Panc1 (cell line): ENCODE results near the gene THRB. TPM values are rescaled to one million over a fixed set of nuclear protein-coding genes. Genes with fewer than 3 reads are reported as not detected.

Source experiments
- ATAC-seq: fragments of 200-7000 bp; cut with Tn5 transposase; 2 replicates; pipeline ENCODE4 v1.9.1; 2020; ENCODE audit warnings: mild to moderate bottlenecking, moderate library complexity
- BruUV-seq: library from RNA; stranded (reverse); fragments of 400-500 nt; replicated peaks from 2 replicates; lab custom pipeline; 2021; lab: Mats Ljungman, UMichigan
- CTCF ChIA-PET: fragments of 300-600 bp; sonication (Branson Sonifier 250); formaldehyde crosslinking; loops from one replicate; lab custom pipeline; 2022; ENCODE audit warnings: antibody characterized with exemption; lab: Charles Lee
- POLR2A ChIA-PET: fragments of 300-600 bp; sonication (Branson Sonifier 250); formaldehyde crosslinking; loops from one replicate; lab custom pipeline; 2022; ENCODE audit warnings: antibody characterized with exemption; lab: Charles Lee
- DNase-seq: peaks from one replicate; pipeline ENCODE4 v3.0.0-alpha.2; 2010; ENCODE audit warnings: low read depth, low spot score
- H3K27ac ChIP-seq: 2 replicates; pipeline ENCODE4 v1.5.1; 2011; ENCODE audit warnings: mild to moderate bottlenecking, low read length, inconsistent platforms
- H3K27me3 ChIP-seq: fragments of 200-500 bp; sonication (Bioruptor generic); 2 replicates; pipeline ENCODE4 v1.6.0; 2014; ENCODE audit warnings: low read length, inconsistent platforms; ENCODE audit not compliant: control insufficient read depth, insufficient read depth
- H3K36me3 ChIP-seq: fragments of 200-500 bp; sonication (Bioruptor generic); 2 replicates; pipeline ENCODE4 v1.5.1; 2014; ENCODE audit warnings: inconsistent platforms, mild to moderate bottlenecking, low read length, moderate library complexity; ENCODE audit not compliant: control insufficient read depth, insufficient read depth
- H3K4me1 ChIP-seq: 2 replicates; pipeline ENCODE4 v1.5.1; 2011; ENCODE audit warnings: inconsistent platforms, mild to moderate bottlenecking, low read length, moderate library complexity; ENCODE audit not compliant: control insufficient read depth, insufficient read depth
- H3K4me3 ChIP-seq, 2 experiments: 2 replicates each; pipeline ENCODE4 v1.5.1; 2011 to 2012; ENCODE audit warnings: low read depth in 2 of 2, low read length in 2 of 2, mild to moderate bottlenecking in 2 of 2, inconsistent platforms in 1 of 2, moderate library complexity in 1 of 2
- H3K9me3 ChIP-seq: fragments of 200-500 bp; sonication (Bioruptor generic); 2 replicates; pipeline ENCODE4 v1.5.1; 2014; ENCODE audit warnings: low read depth, mild to moderate bottlenecking, inconsistent platforms, low read length, moderate library complexity; ENCODE audit not compliant: control insufficient read depth, insufficient read depth
- POLR2AphosphoS5 ChIP-seq: IDR thresholded peaks from 2 replicates; pipeline ENCODE4 v1.6.1; 2012; ENCODE audit warnings: mild to moderate bottlenecking, low read depth, low read length, moderate library complexity
- SIN3A ChIP-seq: IDR thresholded peaks from 2 replicates; pipeline ENCODE4 v1.6.1; 2012; ENCODE audit warnings: low read depth, mild to moderate bottlenecking, low read length, moderate library complexity, borderline replicate concordance; ENCODE audit not compliant: insufficient read depth
- TCF7L2 ChIP-seq: IDR thresholded peaks from 2 replicates; pipeline ENCODE4 v1.6.1; 2011; ENCODE audit warnings: mild to moderate bottlenecking, low read depth, low read length, inconsistent platforms
- in situ Hi-C: cut with HindIII; loops from 2 replicates; pipeline ENCODE4 v1.10.0; 2016; ENCODE audit warnings: low sequenced_read_pairs, low pct_unique_long_range_greater_than_20kb
- intact Hi-C: fragments of 100-400 bp; cut with micrococcal nuclease; formaldehyde crosslinking; loops from one replicate; pipeline ENCODE4 v1.10.0; 2022; ENCODE audit not compliant: unreplicated experiment
- total RNA-seq: library from RNA; stranded (reverse); gene quantifications from one replicate; pipeline ENCODE4 v1.2.1, GENCODE V29; 2021; ENCODE audit not compliant: unreplicated experiment
- TF ChIP-seq, protein P1 (sequence below), 2 experiments: IDR thresholded peaks; 2 replicates each; pipeline ENCODE4 v1.6.1; 2011 to 2012; ENCODE audit warnings: low read depth in 2 of 2, control low read depth in 1 of 2, low read length in 1 of 2, mild to moderate bottlenecking in 1 of 2, moderate library complexity in 1 of 2; ENCODE audit not compliant: insufficient read depth in 1 of 2
- TF ChIP-seq, protein P2 (sequence below): fragments of 450-650 bp; IDR thresholded peaks from 2 replicates; pipeline ENCODE4 v1.5.1; 2017; ENCODE audit warnings: mild to moderate bottlenecking

Gene THRB
- total RNA-seq, 1 experiment from 2014 or later, result 3.9 TPM

- no TSS peak for BruUV-seq
- Histone ChIP-seq H3K4me1 (no peaks in the 10 kb centered on the region), H3K4me3 (no peak overlapping the region), H3K27me3 (no peaks in the 10 kb centered on the region), H3K27ac (no peak overlapping the region), H3K36me3 (no peaks in the 10 kb centered on the region), H3K9me3 (no peaks in the 10 kb centered on the region)
- POLR2A ChIA-PET, result no interaction called here
- intact Hi-C loops, result no loop called here
- no peak for DNase-seq
- CTCF ChIA-PET, result no interaction called here
- in situ Hi-C loops, result no loop called here
- TF ChIP-seq SIN3A, result no peak
- no peak for TF ChIP-seq TCF7L2
- TF ChIP-seq, protein P1, sequence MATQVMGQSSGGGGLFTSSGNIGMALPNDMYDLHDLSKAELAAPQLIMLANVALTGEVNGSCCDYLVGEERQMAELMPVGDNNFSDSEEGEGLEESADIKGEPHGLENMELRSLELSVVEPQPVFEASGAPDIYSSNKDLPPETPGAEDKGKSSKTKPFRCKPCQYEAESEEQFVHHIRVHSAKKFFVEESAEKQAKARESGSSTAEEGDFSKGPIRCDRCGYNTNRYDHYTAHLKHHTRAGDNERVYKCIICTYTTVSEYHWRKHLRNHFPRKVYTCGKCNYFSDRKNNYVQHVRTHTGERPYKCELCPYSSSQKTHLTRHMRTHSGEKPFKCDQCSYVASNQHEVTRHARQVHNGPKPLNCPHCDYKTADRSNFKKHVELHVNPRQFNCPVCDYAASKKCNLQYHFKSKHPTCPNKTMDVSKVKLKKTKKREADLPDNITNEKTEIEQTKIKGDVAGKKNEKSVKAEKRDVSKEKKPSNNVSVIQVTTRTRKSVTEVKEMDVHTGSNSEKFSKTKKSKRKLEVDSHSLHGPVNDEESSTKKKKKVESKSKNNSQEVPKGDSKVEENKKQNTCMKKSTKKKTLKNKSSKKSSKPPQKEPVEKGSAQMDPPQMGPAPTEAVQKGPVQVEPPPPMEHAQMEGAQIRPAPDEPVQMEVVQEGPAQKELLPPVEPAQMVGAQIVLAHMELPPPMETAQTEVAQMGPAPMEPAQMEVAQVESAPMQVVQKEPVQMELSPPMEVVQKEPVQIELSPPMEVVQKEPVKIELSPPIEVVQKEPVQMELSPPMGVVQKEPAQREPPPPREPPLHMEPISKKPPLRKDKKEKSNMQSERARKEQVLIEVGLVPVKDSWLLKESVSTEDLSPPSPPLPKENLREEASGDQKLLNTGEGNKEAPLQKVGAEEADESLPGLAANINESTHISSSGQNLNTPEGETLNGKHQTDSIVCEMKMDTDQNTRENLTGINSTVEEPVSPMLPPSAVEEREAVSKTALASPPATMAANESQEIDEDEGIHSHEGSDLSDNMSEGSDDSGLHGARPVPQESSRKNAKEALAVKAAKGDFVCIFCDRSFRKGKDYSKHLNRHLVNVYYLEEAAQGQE (IDR thresholded peaks at IDR 0.05; ENCODE audit: insufficient read depth in 1 of 2, low read depth in 2 of 2, low read length in 1 of 2), result no peak
- no peak for TF ChIP-seq POLR2AphosphoS5
- TF ChIP-seq, protein P2, sequence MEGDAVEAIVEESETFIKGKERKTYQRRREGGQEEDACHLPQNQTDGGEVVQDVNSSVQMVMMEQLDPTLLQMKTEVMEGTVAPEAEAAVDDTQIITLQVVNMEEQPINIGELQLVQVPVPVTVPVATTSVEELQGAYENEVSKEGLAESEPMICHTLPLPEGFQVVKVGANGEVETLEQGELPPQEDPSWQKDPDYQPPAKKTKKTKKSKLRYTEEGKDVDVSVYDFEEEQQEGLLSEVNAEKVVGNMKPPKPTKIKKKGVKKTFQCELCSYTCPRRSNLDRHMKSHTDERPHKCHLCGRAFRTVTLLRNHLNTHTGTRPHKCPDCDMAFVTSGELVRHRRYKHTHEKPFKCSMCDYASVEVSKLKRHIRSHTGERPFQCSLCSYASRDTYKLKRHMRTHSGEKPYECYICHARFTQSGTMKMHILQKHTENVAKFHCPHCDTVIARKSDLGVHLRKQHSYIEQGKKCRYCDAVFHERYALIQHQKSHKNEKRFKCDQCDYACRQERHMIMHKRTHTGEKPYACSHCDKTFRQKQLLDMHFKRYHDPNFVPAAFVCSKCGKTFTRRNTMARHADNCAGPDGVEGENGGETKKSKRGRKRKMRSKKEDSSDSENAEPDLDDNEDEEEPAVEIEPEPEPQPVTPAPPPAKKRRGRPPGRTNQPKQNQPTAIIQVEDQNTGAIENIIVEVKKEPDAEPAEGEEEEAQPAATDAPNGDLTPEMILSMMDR, result no peak
- no peak for ATAC-seq
These were observed 46.2 kb upstream of the THRB start for GRCh38 chr3:24540821-24541220.

- TF ChIP-seq TCF7L2, result no peak
- no peak for TF ChIP-seq POLR2AphosphoS5
- TF ChIP-seq, protein P2, result no peak
- TF ChIP-seq, protein P1 (IDR thresholded peaks at IDR 0.05; ENCODE audit: insufficient read depth in 1 of 2, low read depth in 2 of 2, low read length in 1 of 2), result no peak
- TF ChIP-seq SIN3A, result no peak
- Histone ChIP-seq H3K27me3 (no peaks in the 10 kb centered on the region), H3K36me3 (no peaks in the 10 kb centered on the region), H3K4me1 (no peaks in the 10 kb centered on the region), H3K4me3 (no peak overlapping the region), H3K27ac (no peak overlapping the region), H3K9me3 (no peaks in the 10 kb centered on the region)
- DNase-seq (no peak), ATAC-seq (no peak)
- in situ Hi-C loops, result no loop called here
- BruUV-seq, result no TSS peak
- CTCF ChIA-PET, result no interaction called here
- POLR2A ChIA-PET, result no interaction called here
- intact Hi-C loops, result no loop called here
These were observed 45.0 kb upstream of the THRB start for GRCh38 chr3:24539699-24540098.
